HepG2 (cell line): ENCODE data around the gene GALNT9. TPM values are rescaled to one million over a fixed set of nuclear protein-coding genes. Genes with fewer than 3 reads are reported as not detected.

Experiments used
- ATAC-seq: fragments of 200-7000 bp; cut with Tn5 transposase; 3 replicates; pipeline ENCODE4 v1.9.1; 2020; ENCODE audit warnings: mild to moderate bottlenecking, moderate library complexity
- BruUV-seq: library from RNA; stranded (reverse); fragments of 400-500 nt; replicated peaks from 2 replicates; lab custom pipeline; 2021; lab: Mats Ljungman, UMichigan
- CTCF ChIA-PET: fragments of 300-600 bp; formaldehyde crosslinking; extraction: SDS; loops from one replicate; lab custom pipeline; 2021; ENCODE audit warnings: low total read pairs, inconsistent platforms, low intra/inter-chr PET ratio; lab: Yijun Ruan, JAX
- POLR2A ChIA-PET: fragments of 350-600 bp; sonication (Branson Sonifier 250); formaldehyde crosslinking; loops from one replicate; lab custom pipeline; 2020; ENCODE audit warnings: antibody characterized with exemption, inconsistent platforms; lab: Yijun Ruan, JAX
- DNase-seq: peaks from one replicate; pipeline ENCODE4 v3.0.0-alpha.2; 2015; ENCODE audit warnings: low spot score
- FAIRE-seq: peaks from 3 replicates; lab custom pipeline; 2011; peaks lifted over from hg19 to GRCh38; lab: Jason Lieb, UNC
- H2AFZ ChIP-seq: one replicate; pipeline ENCODE4 v1.6.1; 2011; ENCODE audit warnings: low read length, inconsistent platforms
- H3K27ac ChIP-seq: fragments of 300-600 bp; 3 replicates; pipeline ENCODE4 v1.8.0; 2011; ENCODE audit warnings: mixed run types, mild to moderate bottlenecking, mixed read lengths, low read length, inconsistent platforms; ENCODE audit not compliant: insufficient read depth; ENCODE audit errors: extremely low read length
- H3K27me3 ChIP-seq, 2 experiments: fragments of 200-600 bp in 1 of 2; 2 replicates in 1 of 2; 3 replicates in 1 of 2; pipeline versions ENCODE4 v1.6.0 to v1.8.0; 2011; ENCODE audit warnings: low read length in 2 of 2, mild to moderate bottlenecking in 2 of 2, moderate library complexity in 2 of 2, inconsistent platforms in 1 of 2; ENCODE audit not compliant: insufficient read depth in 2 of 2, control insufficient read depth in 1 of 2
- H3K36me3 ChIP-seq, 2 experiments: fragments of 200-600 bp in 1 of 2; replicated peaks in 1 of 2; 2 replicates in 1 of 2; 3 replicates in 1 of 2; pipeline versions ENCODE4 v1.5.1 to v1.8.0; 2011; ENCODE audit warnings: low read length in 2 of 2, inconsistent platforms in 1 of 2; ENCODE audit not compliant: insufficient read depth in 2 of 2, control insufficient read depth in 1 of 2
- H3K4me1 ChIP-seq: 2 replicates; pipeline ENCODE4 v1.5.1; 2012; ENCODE audit warnings: low read length, inconsistent platforms; ENCODE audit not compliant: insufficient read depth
- H3K4me2 ChIP-seq: 2 replicates; pipeline ENCODE4 v1.6.0; 2011; ENCODE audit warnings: low read depth, low read length, inconsistent platforms
- H3K4me3 ChIP-seq, 3 experiments: fragments of 200-600 bp in 1 of 3; sonication (generic), shearing (Covaris generic) in 1 of 3; replicated peaks in 1 of 3; 2 replicates each; pipeline ENCODE4 v1.5.1; 2011 to 2016; ENCODE audit warnings: low read length in 3 of 3, inconsistent platforms in 2 of 3, low read depth in 2 of 3, mild to moderate bottlenecking in 2 of 3, control low read depth in 1 of 3, mixed read lengths in 1 of 3; ENCODE audit not compliant: insufficient read depth in 1 of 3
- H3K79me2 ChIP-seq: one replicate; pipeline ENCODE4 v1.6.1; 2011; ENCODE audit warnings: low read length, inconsistent platforms; ENCODE audit not compliant: insufficient read depth
- H3K9ac ChIP-seq: 2 replicates; pipeline ENCODE4 v1.6.0; 2011; ENCODE audit warnings: mild to moderate bottlenecking, low read depth, low read length, inconsistent platforms; ENCODE audit not compliant: insufficient read depth
- H3K9me3 ChIP-seq: 2 replicates; pipeline ENCODE4 v1.5.1; 2012; ENCODE audit warnings: mild to moderate bottlenecking, low read length
- H4K20me1 ChIP-seq: 2 replicates; pipeline ENCODE4 v1.6.0; 2011; ENCODE audit warnings: inconsistent platforms, mild to moderate bottlenecking, low read length, moderate library complexity; ENCODE audit not compliant: insufficient read depth
- ARID5B ChIP-seq: IDR thresholded peaks from 2 replicates; pipeline ENCODE4 v1.4.0; 2020; ENCODE audit warnings: mild to moderate bottlenecking, missing genetic modification reagents
- CREB1 ChIP-seq, 2 experiments: fragments of 450-650 bp in 1 of 2; IDR thresholded peaks; 2 replicates each; pipeline ENCODE4 v1.6.1; 2016 to 2017; ENCODE audit warnings: control low read depth in 1 of 2, mild to moderate bottlenecking in 1 of 2, missing compliant biosample characterization in 1 of 2, missing genetic modification characterization in 1 of 2
- ZBTB38 ChIP-seq: sonication (generic); formaldehyde crosslinking; IDR thresholded peaks from 2 replicates; pipeline ENCODE4 v1.5.1; 2020; ENCODE audit warnings: mild to moderate bottlenecking, missing genetic modification reagents
- ZNF616 ChIP-seq: sonication (generic); formaldehyde crosslinking; IDR thresholded peaks from 2 replicates; pipeline ENCODE4 v1.5.0; 2020; ENCODE audit warnings: low read depth, mild to moderate bottlenecking, missing genetic modification reagents
- WGBS: methylation state at CpG from one replicate; pipeline ENCODE4 v1.1.6; 2017; ENCODE audit warnings: low lambda C conversion rate; 5-methylcytosine and 5-hydroxymethylcytosine counted together
- in situ Hi-C: cut with HindIII; loops from 2 replicates; pipeline ENCODE4 v1.10.0; 2017; ENCODE audit warnings: low pct_unique_long_range_greater_than_20kb; ENCODE audit not compliant: extremely low pct_ligation_motif_present
- intact Hi-C: fragments of 100-400 bp; cut with micrococcal nuclease; formaldehyde crosslinking; loops from one replicate; pipeline ENCODE4 v1.10.0; 2022; ENCODE audit not compliant: unreplicated experiment
- polyA plus RNA-seq, 8 experiments: library from polyadenylated mRNA; depleted of rRNA in 3 of 8; stranded (reverse) in 7 of 8; unstranded in 1 of 8; fragments of >200 nt; fragmentation: Illumina TruSeq in 4 of 8; extraction: Trizol in 4 of 8; gene quantifications; 2 replicates each; pipeline versions ENCODE4 v1.2.1 to v1.2.3, GENCODE V29; 2011 to 2016; ENCODE audit warnings: low read depth in 4 of 8, missing spikeins in 1 of 8, mixed read lengths in 1 of 8; ENCODE audit not compliant: insufficient read depth in 1 of 8
- total RNA-seq, 5 experiments: library from RNA; depleted of rRNA; stranded (reverse); fragments of >200 nt; fragmentation: Illumina TruSeq; extraction: Trizol; gene quantifications; 2 replicates each; pipeline ENCODE4 v1.2.3, GENCODE V29; 2016; ENCODE audit warnings: low read depth in 1 of 5

Gene GALNT9
- total and polyA plus RNA-seq, 2 of the 13 experiments (the other 11 are each of a cell fraction or from before 2014, with no cell fraction given) = 0.04 TPM; not detected in 1

- TF ChIP-seq ARID5B (no peak), ZNF616 (no peak)
Measured at GRCh38 chr12:132338311-132338710, 8.9 kb upstream of the GALNT9 start (continued).

- Histone ChIP-seq H3K9me3 (no peaks in the 10 kb centered on the region), H3K27me3 (peaks cover 22 to 87% of the 10 kb centered on the region in 2 experiments), H3K27ac (no peak overlapping the region), H3K4me3 (no peak overlapping the region), H3K4me1 (no peaks in the 10 kb centered on the region), H3K4me2 (no peak overlapping the region), H3K79me2 (no peaks in the 10 kb centered on the region), H3K9ac (no peak overlapping the region), H4K20me1 (peaks cover 4% of the 10 kb centered on the region; the same call in 1 of the 2 replicates), H3K36me3 (no peaks in the 10 kb centered on the region), H2AFZ (no peak overlapping the region)
- FAIRE-seq (no peak), DNase-seq (no peak), ATAC-seq (no peak)
- no peak for TF ChIP-seq ZBTB38 (CRISPR knock-in tag)
- peak; percentile 82 for TF ChIP-seq CREB1 (IDR thresholded peaks at IDR 0.05)
- TF ChIP-seq CREB1 (CRISPR knock-in tag; IDR thresholded peaks at IDR 0.05) = no peak
- in situ Hi-C loops (no loop called here), intact Hi-C loops (no loop called here)
- WGBS = 72% methylated on average over 23 of the region's 27 CpGs
- BruUV-seq = no TSS peak
- ChIA-PET CTCF (no interaction called here), POLR2A (no interaction called here)
Measured at GRCh38 chr12:132337557-132337956, 8.2 kb upstream of the GALNT9 start.
